Endodermal cell (in vitro differentiated cells): ENCODE data around the gene NRAP. TPM values are rescaled to one million over a fixed set of nuclear protein-coding genes. Genes with fewer than 3 reads are reported as not detected.

Experiments used
- DNase-seq: peaks from one replicate; pipeline ENCODE4 v3.0.0-alpha.2; 2017
- H3K27ac ChIP-seq: 2 replicates; pipeline ENCODE4 v1.5.1; 2013; ENCODE audit warnings: mild to moderate bottlenecking, low read depth, low read length, moderate library complexity
- H3K27me3 ChIP-seq: 2 replicates; pipeline ENCODE4 v1.6.1; 2013; ENCODE audit warnings: mild to moderate bottlenecking, low read length, moderate library complexity; ENCODE audit not compliant: insufficient read depth, control insufficient read depth, poor library complexity, severe bottlenecking
- H3K36me3 ChIP-seq: 2 replicates; pipeline ENCODE4 v1.7.0; 2013; ENCODE audit warnings: mild to moderate bottlenecking, low read length, moderate library complexity; ENCODE audit not compliant: control insufficient read depth, insufficient read depth
- H3K4me1 ChIP-seq: one replicate; pipeline ENCODE4 v1.7.0; 2013; ENCODE audit warnings: low read length; ENCODE audit not compliant: control insufficient read depth, insufficient read depth
- H3K4me3 ChIP-seq: 2 replicates; pipeline ENCODE4 v1.5.1; 2013; ENCODE audit warnings: mild to moderate bottlenecking, low read length, moderate library complexity
- H3K9ac ChIP-seq: 2 replicates; pipeline ENCODE4 v1.6.1; 2013; ENCODE audit warnings: mild to moderate bottlenecking, low read length, moderate library complexity; ENCODE audit not compliant: poor library complexity, severe bottlenecking; ENCODE audit errors: extremely low read depth
- H3K9me3 ChIP-seq: 2 replicates; pipeline ENCODE4 v1.6.1; 2013; ENCODE audit warnings: mild to moderate bottlenecking, low read length, moderate library complexity; ENCODE audit not compliant: control insufficient read depth
- H3K27ac Mint-ChIP-seq: 2 replicates; pipeline ENCODE4 v1.8.0; 2020; ENCODE audit warnings: mixed read lengths
- H3K27me3 Mint-ChIP-seq: 2 replicates; pipeline ENCODE4 v1.8.0; 2021; ENCODE audit warnings: mild to moderate bottlenecking, mixed read lengths; ENCODE audit not compliant: insufficient read depth
- H3K36me3 Mint-ChIP-seq: 2 replicates; pipeline ENCODE4 v1.8.0; 2020; ENCODE audit warnings: low read depth, mixed read lengths
- H3K4me1 Mint-ChIP-seq: 2 replicates; pipeline ENCODE4 v1.8.0; 2020; ENCODE audit warnings: mixed read lengths
- H3K4me3 Mint-ChIP-seq: 2 replicates; pipeline ENCODE4 v1.8.0; 2020; ENCODE audit warnings: mild to moderate bottlenecking, moderate library complexity, mixed read lengths
- H3K9me3 Mint-ChIP-seq: 2 replicates; pipeline ENCODE4 v1.8.0; 2020; ENCODE audit warnings: mild to moderate bottlenecking, mixed read lengths
- CTCF ChIP-seq: fragments of 200-600 bp; sonication (generic); conservative IDR thresholded peaks from 2 replicates; pipeline ENCODE4 v1.5.0; 2021; ENCODE audit warnings: antibody characterized with exemption, mild to moderate bottlenecking
- WGBS, 2 experiments: methylation state at CpG; one replicate each; pipeline versions ENCODE4 v1.1.5 to v1.1.7; 2013; ENCODE audit warnings: missing lambda C conversion rate in 2 of 2, mixed read lengths in 1 of 2; ENCODE audit not compliant: insufficient coverage in 1 of 2, insufficient read length in 1 of 2; 5-methylcytosine and 5-hydroxymethylcytosine counted together
- total RNA-seq, 2 donors: library from RNA; stranded (reverse); fragmentation: NEBNext Ultra II Directional in 1 of 2; extraction: Animal tissue kit (Norgen Biotek cat#: 25700) in 1 of 2; gene quantifications; 2 replicates in 1 of 2; 3 replicates in 1 of 2; pipeline ENCODE4 v1.2.1, GENCODE V29; 2021

Gene NRAP
- total RNA-seq, 2 donors from 2014 or later, result 0.09 to 0.11 TPM

- Histone ChIP-seq H3K27ac (peak overlapping the region; percentile 52), H3K4me1 (peaks cover 32% of the 10 kb centered on the region), H3K27me3 (no peaks in the 10 kb centered on the region), H3K9me3 (no peaks in the 10 kb centered on the region), H3K4me3 (no peak overlapping the region), H3K9ac (peak overlapping the region; percentile 58), H3K36me3 (no peaks in the 10 kb centered on the region)
- H3K4me1 Mint-ChIP-seq, result peaks cover 74% of the 10 kb centered on the region
- no peaks in the 10 kb centered on the region for H3K9me3 Mint-ChIP-seq
- DNase-seq, result no peak
- H3K36me3 Mint-ChIP-seq, result no peaks in the 10 kb centered on the region
- H3K4me3 Mint-ChIP-seq, result peak overlapping the region; percentile 6
- TF ChIP-seq CTCF, result no peak
- H3K27ac Mint-ChIP-seq, result peak overlapping the region; percentile 97
- H3K27me3 Mint-ChIP-seq, result peaks cover 59% of the 10 kb centered on the region
- WGBS, 2 experiments, result 73 to 83% methylated on average over 2 to 3 of the region's 3 CpGs
These were observed 108.6 kb downstream of the NRAP start for GRCh38 chr10:113555245-113555644.

DNA sequence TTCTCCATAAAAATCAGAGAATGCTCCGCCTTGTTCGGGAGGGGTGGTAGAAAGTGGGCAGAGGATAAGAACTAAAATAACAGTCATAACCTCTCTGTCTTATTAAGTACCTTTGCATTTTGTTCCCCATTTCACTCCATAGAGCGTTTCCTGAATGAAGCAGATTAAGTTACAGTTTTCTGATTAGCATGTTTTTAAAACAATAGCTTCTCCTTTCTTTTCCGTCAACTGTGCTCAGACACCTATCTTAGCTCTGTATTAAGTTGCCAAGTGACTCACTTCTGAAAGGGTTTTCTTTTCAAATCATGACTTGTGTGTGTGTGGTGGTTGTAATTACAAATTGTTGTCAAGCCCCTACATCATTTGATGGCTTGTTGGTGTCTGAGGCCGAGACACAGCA is 109.6 kb downstream of the NRAP start:
- Mint-ChIP-seq H3K36me3 (no peaks in the 10 kb centered on the region), H3K27ac (peak overlapping the region; percentile 97), H3K9me3 (no peaks in the 10 kb centered on the region), H3K4me1 (peaks cover 73% of the 10 kb centered on the region), H3K4me3 (no peak overlapping the region), H3K27me3 (peaks cover 49% of the 10 kb centered on the region)
- Histone ChIP-seq H3K4me3 (no peak overlapping the region), H3K9ac (no peak overlapping the region), H3K4me1 (peaks cover 32% of the 10 kb centered on the region), H3K27ac (no peak overlapping the region), H3K9me3 (no peaks in the 10 kb centered on the region), H3K27me3 (no peaks in the 10 kb centered on the region), H3K36me3 (no peaks in the 10 kb centered on the region)
- no peak for DNase-seq
- WGBS, 2 experiments, result 75 to 89% methylated on average over 1 to 5 of the region's 5 CpGs
- TF ChIP-seq CTCF, result no peak

GRCh38 chr10:113553149-113553548 is 110.7 kb downstream of the NRAP start:
- peaks cover 32% of the 10 kb centered on the region for H3K4me1 ChIP-seq
- no peak for DNase-seq
- no peak overlapping the region for H3K4me3 Mint-ChIP-seq
- no peaks in the 10 kb centered on the region for H3K36me3 ChIP-seq
- TF ChIP-seq CTCF, result no peak
- H3K9me3 ChIP-seq, result no peaks in the 10 kb centered on the region
- H3K27ac Mint-ChIP-seq, result no peak overlapping the region
- H3K9ac ChIP-seq, result no peak overlapping the region
- H3K9me3 Mint-ChIP-seq, result no peaks in the 10 kb centered on the region
- H3K36me3 Mint-ChIP-seq, result no peaks in the 10 kb centered on the region
- WGBS, 2 experiments, result 98 to 100% methylated on average over 1 to 2 of the region's 2 CpGs
- no peak overlapping the region for H3K27ac ChIP-seq
- H3K27me3 Mint-ChIP-seq, result peaks cover 49% of the 10 kb centered on the region
- no peak overlapping the region for H3K4me3 ChIP-seq
- peaks cover 70% of the 10 kb centered on the region for H3K4me1 Mint-ChIP-seq
- H3K27me3 ChIP-seq, result no peaks in the 10 kb centered on the region
